ENCODE measurements around the gene DMC1.
"Not testable (repeated sequence)": the region's sequence is repeated elsewhere in the genome, so short reads cannot be mapped to it uniquely, and the experiment has no call there.

The DMC1 gene, protein sequence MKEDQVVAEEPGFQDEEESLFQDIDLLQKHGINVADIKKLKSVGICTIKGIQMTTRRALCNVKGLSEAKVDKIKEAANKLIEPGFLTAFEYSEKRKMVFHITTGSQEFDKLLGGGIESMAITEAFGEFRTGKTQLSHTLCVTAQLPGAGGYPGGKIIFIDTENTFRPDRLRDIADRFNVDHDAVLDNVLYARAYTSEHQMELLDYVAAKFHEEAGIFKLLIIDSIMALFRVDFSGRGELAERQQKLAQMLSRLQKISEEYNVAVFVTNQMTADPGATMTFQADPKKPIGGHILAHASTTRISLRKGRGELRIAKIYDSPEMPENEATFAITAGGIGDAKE

DNA sequence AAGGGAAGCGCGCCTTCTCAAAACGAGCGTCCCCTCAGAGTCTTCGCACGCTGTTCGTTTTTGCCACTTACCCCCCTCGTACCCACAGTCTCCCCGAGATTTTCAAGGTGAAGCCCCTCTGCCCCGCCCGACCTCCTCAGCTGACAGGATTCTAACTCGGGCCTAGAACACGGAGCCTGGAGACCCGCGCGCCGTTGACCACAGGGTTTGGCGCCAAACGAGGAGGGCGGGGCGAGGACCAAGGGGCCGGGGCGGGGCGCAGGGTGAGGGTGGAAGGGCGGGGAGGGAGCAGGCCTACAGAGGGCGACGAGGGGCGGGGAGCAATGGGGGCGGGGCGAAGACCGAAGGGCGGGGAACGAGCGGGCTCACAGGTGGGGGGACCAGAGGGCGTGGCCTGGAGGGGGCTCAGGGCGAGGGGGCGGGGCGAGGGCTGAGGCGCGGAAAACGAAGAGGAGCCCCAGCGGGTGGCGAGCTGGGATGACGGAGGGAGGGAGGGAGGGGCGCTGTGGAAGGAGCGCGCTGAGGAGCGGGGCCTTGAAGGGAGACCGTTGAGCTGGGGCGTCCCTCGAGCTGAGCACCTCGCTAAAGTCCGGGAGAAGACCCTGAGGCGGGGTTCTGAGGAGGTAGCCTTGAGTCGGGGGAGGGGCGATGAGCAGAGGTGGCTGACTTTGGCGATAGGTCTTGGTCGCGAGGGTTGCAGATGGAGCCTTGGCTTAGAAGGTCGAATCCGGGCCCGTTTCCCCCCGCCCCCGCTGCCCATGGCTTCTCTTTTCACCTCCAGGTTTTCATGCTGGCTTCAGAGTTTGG, at the start of gene DMC1:
DMC1 (minus strand) TSS at position 212 of the 807 bp plus-strand sequence. CDS start 1,927 bp downstream, outside the sequence.
- peak; percentile 97 for DNase-seq (ENCODE audit: low read depth)

DNA sequence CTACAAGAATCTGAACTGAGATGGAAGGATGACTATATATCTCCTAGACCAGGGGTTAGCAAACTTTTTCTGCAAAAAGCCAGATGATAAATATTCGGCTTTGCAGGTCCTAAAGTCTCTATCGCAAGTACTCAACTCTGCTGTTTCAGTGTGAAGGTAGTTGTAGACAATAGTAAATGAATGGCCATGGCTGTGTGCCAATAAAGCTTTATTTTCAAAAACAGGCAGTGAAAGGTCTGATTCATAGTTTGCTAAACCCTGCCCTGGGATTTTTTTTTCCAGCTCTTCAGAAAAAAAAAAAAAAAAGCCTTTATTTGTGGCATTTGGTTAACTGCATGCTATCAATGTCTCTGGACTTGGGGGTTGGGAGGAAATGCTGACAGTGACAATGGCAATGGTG, 48.7 kb upstream of the DMC1 start:
- no peak for DNase-seq (ENCODE audit: low read depth)

DNA sequence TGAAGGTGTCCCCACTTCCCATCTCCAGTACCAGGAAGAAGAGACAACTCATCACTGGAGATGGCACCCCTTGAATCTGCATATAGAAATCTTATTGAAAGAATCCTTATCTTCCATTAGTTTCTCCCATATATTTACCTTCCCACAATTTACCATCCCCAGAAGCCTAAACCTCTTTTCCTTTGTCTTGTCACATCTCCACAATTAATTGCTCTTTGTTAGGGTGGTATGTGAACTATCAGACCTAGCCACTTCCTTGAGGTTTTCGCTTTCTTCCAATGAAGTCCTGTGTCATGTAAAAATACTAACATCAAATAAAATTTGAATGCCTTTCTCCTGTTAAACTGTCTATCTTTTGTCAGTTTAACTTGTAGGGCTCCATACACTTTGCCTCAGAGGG, 48.3 kb upstream of the DMC1 start:
- no peak for DNase-seq (ENCODE audit: low read depth)

DNA sequence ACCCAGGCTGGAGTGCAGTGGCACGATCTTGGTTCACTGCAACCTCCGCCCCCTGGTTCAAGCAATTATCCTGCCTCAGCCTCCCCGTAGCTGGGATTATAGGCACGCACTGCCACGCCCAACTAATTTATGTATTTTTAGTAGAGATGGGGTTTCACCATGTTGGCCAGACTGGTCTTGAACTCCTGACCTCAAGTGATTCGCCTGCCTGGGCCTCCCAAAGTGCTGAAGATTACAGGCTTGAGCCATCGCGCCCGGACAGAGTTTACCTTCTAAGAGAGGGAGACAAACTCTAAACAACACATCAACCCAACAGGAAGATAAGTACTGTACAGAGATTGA, 45.1 kb upstream of the DMC1 start:
- not testable (repeated sequence) for DNase-seq (ENCODE audit: low read depth)

DNA sequence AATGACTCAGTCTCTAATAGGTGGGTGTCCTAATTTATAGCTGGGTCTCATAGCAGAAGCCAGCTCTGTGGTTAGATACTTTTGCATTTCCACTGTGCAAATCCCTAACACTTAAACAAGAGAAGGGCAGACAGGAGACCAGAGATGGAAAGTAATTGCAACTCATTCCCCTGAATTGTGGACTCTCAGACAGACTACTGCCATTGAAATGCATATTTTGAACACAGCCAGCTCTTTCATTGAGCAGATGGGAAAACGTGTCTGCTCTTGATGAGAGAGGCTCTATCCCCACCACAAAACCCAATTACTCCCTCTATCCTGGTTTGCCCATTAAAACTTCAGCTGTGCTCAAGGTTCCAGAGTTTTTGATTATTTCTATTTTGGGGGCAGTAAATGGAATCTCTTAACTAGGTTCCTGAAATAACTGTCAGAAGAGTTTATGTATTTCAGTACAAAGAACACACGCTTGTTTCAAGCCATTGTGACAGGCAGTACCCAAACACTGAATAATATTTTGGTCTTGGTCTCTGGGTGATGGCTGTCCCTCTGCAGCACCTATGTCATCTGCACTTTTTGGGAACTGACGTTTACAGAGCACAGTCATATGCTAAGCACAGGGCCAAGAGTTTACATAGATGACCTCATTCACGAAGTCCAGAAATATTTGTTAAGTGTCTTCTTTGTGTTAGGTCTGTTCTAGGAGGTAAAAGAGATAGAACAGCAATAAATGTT, 44.5 kb upstream of the DMC1 start:
- no peak for DNase-seq (ENCODE audit: low read depth)

DNA sequence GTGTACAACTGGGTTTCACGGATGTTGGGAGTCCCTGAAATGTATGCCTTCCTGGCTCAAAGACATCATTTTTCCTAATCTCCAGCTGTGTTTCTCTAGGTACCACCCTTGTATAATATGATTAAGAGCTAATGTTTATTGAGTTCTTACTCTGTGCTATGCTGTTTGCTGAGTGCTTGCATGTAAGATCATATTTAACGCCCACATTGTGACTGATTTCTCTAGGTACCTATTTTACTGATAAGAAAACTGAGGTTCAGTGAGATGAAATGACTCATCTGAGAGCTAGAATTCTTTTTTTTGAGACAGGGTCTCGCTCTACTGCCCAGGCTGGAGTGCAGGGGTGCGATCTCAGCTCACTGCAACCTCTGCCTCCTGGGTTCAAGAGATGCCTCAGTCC, 43.6 kb upstream of the DMC1 start:
- no peak for DNase-seq (ENCODE audit: low read depth)

DNA sequence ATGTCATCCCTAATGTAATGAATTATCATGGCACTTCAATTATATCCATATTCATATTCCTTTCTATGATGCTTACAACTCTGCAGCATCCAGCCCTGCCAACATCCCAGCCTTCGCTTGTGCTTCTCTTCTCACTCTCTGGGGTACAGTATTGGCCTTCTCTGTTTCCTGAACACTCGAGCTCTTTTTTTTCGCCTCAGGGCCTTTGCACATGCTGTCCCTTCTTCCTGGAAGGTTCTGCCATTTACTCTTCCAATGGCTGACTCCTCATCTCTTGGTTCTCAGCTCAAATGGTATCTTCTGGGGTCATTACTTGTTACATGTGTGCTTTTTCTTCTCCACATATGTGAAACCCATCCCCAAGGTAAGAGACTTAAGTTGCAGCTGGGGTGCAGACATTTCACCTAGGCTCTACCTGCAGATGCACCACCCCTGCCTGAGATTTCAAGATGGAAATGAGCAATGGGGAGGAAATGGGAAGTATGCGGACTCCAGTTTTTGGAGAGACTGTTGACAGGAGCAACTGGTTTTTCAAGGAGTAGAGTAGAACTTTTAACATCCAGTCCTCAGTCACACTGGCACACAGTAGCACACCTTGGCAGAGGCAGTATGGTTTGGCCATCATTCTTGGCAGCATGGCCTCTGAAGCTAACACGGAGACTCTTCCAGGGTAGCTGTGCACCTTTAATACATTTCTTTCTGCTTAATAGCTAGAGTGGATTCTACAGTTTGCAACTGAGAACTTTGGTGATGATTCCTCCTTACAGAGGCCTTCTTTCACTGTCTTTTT, 42.4 kb upstream of the DMC1 start:
- no peak for DNase-seq (ENCODE audit: low read depth)

DNA sequence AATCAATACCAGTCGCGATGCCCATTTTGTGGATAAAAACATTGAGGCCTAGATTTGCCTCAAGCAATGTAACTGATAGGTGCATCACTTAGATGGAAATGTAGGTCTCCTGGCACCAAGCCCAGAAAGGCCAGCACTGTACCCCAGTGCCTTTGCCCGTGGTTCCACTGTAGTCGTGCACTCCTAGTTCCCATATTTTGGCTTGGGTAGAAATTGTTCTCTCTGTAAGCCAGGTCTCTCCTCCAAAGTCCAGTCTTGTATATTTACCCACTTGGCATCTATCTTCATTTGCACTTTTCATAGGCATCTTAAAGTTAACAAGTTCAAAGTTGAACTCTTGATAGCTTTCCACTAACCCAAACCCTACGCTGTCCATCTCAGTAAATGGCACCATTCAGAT, 41.6 kb upstream of the DMC1 start:
- DNase-seq (ENCODE audit: low read depth) = no peak

DNA sequence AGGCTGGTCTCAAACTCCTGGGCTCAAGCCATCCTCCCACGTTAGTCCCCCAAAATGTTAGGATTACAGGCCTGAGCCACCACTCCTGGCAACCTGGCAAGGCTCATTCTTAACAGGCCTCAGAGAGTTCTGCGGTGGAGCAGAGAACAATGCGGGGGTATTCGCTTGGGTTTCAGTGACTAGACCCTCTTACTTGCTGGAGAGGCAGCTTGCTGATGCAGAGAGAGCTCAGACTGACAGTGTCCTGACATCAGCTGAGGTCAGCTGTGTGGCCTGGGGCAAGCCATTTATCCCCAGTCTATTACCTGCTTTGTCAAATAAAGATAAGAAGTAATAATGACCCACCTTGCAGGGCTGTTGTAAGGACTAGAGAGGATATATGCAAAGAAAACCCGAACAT, 40.3 kb upstream of the DMC1 start:
- DNase-seq (ENCODE audit: low read depth) = no peak

DNA sequence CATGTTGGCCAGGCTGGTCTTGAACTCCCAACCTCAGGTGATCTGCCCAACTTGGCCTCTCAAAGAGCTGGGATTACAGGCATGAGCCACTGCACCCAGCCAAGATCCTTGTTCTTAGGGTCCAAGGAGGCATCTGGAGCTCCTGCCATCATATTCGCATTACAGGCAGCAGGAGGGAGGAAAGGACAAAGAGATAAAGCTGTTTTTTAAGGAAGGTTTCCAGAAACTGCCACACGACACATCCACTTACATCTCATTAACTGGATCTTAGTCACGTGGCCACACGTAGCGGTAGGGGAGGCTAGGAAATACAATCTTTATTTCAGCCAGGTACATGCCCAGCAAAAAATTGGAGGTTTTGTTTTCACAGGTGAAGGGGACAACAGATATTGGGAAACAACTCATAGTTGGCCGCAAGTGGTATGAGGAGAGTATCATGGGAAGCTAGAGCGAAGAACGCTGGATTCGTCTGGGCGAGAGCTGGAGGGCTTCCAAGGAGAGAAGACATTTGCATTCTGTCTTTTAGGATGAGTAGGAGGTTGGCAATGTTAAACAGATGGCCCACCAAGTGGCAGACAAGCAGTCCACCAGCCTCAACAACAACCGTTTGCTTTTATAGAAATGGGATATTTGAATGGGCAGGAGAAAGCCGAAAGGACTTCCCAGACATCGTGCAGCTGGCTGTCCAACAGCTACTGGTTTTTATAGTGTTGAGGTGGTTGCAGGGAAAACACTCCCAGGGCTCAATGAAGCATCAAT, 39.2 kb upstream of the DMC1 start:
- DNase-seq (ENCODE audit: low read depth) = no peak

DNA sequence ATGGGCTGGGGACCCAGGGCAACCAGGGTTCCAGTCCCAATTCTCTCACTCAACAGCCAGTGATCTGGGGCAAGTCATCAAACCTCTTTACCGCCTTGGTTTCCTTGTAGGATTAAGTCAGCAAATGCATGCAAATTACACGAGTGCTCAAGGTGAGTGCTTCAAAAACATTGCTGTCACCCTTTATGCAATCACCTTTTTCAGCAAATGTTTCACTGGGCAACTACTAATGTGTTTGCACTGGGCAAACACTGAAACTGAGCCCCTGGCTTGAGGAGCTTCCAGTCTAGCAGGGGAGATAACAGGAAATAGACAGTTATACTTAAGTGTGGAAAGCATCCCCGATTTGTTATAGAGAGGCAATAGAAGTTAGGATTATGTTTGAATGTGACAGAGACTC, 37.7 kb upstream of the DMC1 start:
- DNase-seq (ENCODE audit: low read depth) = no peak

DNA sequence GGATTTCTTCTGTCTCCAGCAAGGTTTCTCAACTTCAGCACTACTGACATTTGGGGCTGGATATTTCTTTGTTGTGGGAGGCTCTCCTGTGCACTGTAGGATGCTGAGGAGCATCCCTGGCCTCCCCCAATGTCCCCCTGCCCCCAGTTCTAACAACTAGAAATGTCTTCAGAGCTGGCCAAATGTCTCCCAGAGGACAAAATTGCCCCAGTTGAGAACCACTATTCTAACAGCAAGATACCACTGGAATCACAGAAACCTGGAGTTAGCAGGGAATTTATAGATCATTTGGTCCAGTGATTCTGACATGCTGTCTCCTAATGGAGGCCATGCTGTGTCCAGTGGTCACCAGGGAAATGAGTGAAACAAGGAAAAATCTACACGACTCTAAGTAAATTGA, 32.2 kb upstream of the DMC1 start:
- no peak for DNase-seq (ENCODE audit: low read depth)

DNA sequence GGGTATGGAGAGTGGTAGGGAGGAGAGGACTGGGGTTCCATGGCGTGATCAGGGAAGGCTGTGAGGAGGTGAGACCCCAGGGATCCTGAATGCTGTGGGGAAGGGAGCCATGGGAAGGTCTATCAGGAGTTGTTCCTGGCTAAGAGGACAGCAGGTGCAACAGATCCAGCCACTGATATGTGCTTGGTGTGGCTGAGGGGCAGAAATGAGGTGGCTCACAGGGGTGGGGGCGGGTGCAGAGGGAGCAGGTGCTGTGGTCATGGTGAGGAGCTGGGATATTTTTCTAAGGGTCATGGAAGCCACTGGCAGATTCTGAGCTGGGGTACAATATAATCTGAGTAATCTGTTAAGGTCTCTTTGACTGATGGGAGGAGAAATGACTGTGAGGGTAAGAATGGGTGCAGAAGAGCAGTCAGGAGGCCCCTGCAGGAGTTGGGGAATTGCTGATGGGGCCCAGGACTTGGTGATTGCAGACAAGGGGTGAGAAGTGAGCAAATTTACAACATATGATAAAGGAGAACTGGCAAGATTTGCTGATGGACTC, 31.3 kb upstream of the DMC1 start:
- no peak for DNase-seq (ENCODE audit: low read depth)

DNA sequence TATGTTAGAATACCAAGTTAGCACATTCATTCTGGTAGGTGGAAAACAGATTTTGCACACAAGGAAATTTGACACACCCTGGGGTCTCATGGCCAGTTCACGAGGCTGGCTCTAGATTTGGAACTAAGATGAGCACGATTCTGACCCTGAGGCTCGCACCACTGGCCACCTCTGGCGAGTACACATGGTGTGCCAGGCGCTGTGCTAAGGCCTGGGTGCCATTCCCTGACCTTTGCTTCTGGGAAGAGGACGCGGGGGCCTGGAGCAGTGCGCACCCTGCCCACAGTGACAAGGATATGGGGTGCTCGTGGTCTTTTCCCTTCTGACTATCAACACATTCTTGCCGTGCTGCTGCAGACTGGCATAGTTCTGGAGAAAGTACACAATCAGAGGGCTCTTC, 29.5 kb upstream of the DMC1 start:
- no peak for DNase-seq (ENCODE audit: low read depth)

DNA sequence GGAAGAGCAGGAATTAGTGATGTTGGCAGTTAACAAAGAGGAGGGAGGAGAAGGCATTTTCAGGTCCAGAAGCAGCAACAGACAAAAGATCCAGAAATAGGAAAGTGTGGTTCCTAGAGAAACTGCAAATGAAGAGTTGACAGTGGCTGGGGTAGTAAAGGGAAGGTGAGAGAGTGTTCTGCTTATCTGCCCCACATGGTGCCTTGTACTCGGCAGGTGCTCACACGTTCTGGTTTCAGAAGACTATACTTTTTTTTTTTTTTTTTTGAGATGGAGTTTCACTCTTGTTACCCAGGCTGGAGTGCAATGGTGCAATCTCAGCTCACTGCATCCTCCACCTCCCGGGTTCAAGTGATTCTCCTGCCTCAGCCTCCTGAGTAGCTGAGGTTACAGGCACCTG, 12.9 kb upstream of the DMC1 start:
- not testable (repeated sequence) for DNase-seq (ENCODE audit: low read depth)

DNA sequence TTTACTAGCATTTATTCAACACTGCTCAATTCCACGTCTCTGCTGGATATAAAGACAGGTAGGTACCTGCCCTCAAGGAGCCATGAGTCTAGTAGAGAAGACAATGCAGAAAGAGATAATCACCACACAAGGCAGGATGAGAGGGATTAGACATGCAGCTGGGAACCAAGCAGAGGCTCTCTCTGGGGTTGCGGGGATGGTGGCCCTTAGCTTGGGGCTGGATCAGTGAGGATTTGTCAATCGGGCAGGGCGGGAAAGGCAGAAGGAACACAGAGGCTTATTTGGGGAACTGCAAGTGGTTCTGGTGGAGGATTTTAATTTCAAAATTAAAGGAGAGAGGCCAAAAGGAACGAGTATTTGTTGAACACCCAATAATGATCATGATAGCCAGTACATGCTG, 8.5 kb upstream of the DMC1 start:
- DNase-seq (ENCODE audit: low read depth) = no peak

DNA sequence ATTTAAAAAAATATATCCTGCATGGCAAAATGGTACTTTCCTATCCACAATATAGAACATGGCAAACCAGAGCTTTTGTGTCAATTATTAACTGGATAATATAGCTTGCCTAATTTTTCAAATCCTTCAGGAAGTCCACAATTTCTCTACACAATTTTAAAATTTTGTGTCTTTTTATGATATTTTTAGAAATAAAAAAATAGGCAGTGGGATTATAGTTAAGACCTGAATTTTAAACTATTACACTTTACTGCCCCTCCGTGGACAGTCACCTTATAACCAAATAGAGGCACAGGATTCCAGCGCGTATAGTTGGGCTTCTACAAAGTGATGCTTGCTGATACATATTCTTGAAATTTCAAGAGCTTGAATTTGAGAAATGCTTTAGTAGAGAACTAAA, 2.1 kb upstream of the DMC1 start:
- no peak for DNase-seq (ENCODE audit: low read depth)

DNA sequence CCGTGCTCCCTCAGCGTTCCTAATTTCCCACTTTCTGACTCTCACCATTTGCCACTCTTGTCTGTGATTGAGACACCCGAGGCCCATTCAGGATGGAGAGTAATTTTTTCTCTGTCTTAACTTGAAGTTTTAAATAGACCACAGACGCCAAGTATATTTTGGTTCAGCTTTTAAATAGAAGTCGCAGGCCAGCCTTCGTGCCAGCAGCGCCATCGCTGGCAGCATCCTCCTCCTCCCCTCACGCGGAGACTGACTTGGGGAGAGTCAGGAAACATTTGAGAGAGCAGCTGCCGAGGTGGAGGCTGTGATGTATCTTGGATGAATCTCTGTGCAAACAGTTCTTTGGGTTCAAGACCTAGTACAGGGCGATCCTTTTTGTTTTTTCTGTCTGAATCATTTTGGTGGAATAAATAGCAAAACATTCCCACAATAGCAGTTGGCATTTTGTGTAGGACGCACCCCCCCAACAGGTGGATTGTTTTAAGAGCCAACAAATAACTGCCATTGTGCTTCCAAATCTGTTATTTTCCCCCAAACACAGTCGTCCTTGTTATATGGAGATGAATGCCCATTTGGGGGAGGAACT, 889 bp upstream of the DMC1 start:
- peak; percentile 9 for DNase-seq (ENCODE audit: low read depth)

DNA sequence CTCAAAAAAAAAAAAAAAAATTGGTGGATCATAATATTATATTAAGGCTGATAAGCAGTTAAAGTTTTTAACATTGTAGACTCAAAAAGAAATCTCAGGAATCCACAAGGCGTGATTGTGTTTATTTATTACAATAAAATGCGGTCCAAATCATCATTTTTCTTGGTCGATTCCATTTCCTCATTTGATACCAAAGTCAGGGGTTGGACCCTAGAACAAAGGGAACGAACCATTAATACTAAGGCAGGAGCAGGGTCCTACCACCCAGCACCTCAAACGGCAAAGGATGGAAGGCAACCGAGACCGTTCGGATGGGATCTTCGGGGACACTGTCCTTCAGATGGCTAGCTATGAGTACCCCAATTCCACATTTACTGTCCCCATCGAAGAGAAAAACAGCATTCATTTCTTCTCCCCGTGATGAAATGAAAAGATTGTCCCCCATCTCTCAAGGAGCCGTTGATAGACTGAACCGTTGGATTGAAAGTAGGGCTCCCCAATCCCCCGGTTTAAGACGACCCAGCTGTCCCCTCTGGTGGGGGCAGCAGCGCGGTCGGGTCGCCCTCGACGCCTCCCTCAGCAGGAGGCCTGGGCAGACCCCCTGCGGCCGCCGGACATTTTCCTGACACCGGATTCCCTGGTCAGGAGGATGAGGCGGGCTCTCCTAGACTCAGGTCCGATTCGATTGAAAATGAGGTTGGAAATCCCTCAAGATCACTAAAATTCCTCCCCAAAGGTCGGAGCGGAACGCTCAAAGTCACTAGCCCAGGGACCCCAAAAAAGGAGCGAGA, 607 bp downstream of the DMC1 start:
- no peak for DNase-seq (ENCODE audit: low read depth)

All from activated T-helper 9 cell treated with anti-CD3 and anti-CD28 coated beads, Interleukin-2, amount 50 U/mL, for 16 hours (primary cell).